ENCODE results near the gene DPP7.

Gene DPP7

GRCh38 chr9:137070201-137070905, 44.2 kb downstream of the DPP7 start, which contains the start of gene SAPCD2 (continued):
- TF ChIP-seq ZBTB7A (tag by site-specific recombination; IDR thresholded peaks at IDR 0.05; ENCODE audit: low read depth) (no peak), PBX3 (CRISPR knock-in tag; IDR thresholded peaks at IDR 0.05) (no peak), ZNF391 (tag by site-specific recombination; IDR thresholded peaks at IDR 0.05; ENCODE audit: borderline replicate concordance, low read depth) (no peak), ZNF398 (tag by site-specific recombination; IDR thresholded peaks at IDR 0.05) (no peak), MYNN (tag by site-specific recombination; IDR thresholded peaks at IDR 0.05; ENCODE audit: borderline replicate concordance) (no peak), ZNF48 (tag by site-specific recombination; IDR thresholded peaks at IDR 0.05) (no peak), ZNF274 (IDR thresholded peaks at IDR 0.05; ENCODE audit: low read length) (no peak), ZNF274 (tag by site-specific recombination; IDR thresholded peaks at IDR 0.05; ENCODE audit: borderline replicate concordance) (no peak), ZNF426 (tag by site-specific recombination; IDR thresholded peaks at IDR 0.05) (no peak), ZNF623 (tag by site-specific recombination; IDR thresholded peaks at IDR 0.05) (no peak), ZNF10 (tag by site-specific recombination; IDR thresholded peaks at IDR 0.05) (no peak), ZNF561 (tag by site-specific recombination; IDR thresholded peaks at IDR 0.05; ENCODE audit: borderline replicate concordance) (0 out of 2 replicates have a peak, but pooled peaks have one; percentile 11), ZNF830 (tag by site-specific recombination; IDR thresholded peaks at IDR 0.05; ENCODE audit: low read depth) (no peak), ZNF140 (tag by site-specific recombination; IDR thresholded peaks at IDR 0.05) (no peak), ZNF324 (tag by site-specific recombination; IDR thresholded peaks at IDR 0.05) (no peak), ZNF366 (tag by site-specific recombination; conservative IDR thresholded peaks at IDR 0.05) (0 out of 2 replicates have a peak, but pooled peaks have one; percentile 28), ZNF221 (tag by site-specific recombination; IDR thresholded peaks at IDR 0.05; ENCODE audit: borderline replicate concordance) (no peak), ZBTB8A (tag by site-specific recombination; IDR thresholded peaks at IDR 0.05) (peak; percentile 90), ZNF677 (tag by site-specific recombination; IDR thresholded peaks at IDR 0.05) (no peak), KLF10 (tag by site-specific recombination; IDR thresholded peaks at IDR 0.05) (peak; percentile 50; the same call in 1 of the 2 replicates), ZNF280D (tag by site-specific recombination; IDR thresholded peaks at IDR 0.05) (no peak), ZNF747 (tag by site-specific recombination; IDR thresholded peaks at IDR 0.05) (no peak), KLF8 (tag by site-specific recombination; IDR thresholded peaks at IDR 0.05) (peak; percentile 84), ZSCAN23 (tag by site-specific recombination; IDR thresholded peaks at IDR 0.05) (no peak), ZNF202 (tag by site-specific recombination; IDR thresholded peaks at IDR 0.05; ENCODE audit: borderline replicate concordance) (no peak), HOXC10 (CRISPR knock-in tag; IDR thresholded peaks at IDR 0.05) (no peak), ZFHX2 (tag by site-specific recombination; conservative IDR thresholded peaks at IDR 0.05) (no peak), ZNF26 (tag by site-specific recombination; IDR thresholded peaks at IDR 0.05) (no peak), ZNF626 (tag by site-specific recombination; IDR thresholded peaks at IDR 0.05) (no peak)
- TF ChIP-seq, protein P1, sequence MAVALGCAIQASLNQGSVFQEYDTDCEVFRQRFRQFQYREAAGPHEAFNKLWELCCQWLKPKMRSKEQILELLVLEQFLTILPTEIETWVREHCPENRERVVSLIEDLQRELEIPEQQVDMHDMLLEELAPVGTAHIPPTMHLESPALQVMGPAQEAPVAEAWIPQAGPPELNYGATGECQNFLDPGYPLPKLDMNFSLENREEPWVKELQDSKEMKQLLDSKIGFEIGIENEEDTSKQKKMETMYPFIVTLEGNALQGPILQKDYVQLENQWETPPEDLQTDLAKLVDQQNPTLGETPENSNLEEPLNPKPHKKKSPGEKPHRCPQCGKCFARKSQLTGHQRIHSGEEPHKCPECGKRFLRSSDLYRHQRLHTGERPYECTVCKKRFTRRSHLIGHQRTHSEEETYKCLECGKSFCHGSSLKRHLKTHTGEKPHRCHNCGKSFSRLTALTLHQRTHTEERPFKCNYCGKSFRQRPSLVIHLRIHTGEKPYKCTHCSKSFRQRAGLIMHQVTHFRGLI (tag by site-specific recombination; IDR thresholded peaks at IDR 0.05) = peak; percentile 79
